Islet precursor cell (in vitro differentiated cells): ENCODE results near the gene CEP70.
A peak's percentile ranks its signal among the peaks of the same experiment; 100 is the strongest.
"Not testable (repeated sequence)": the region's sequence is repeated elsewhere in the genome, so short reads cannot be mapped to it uniquely, and the experiment has no call there.

Experiments
- DNase-seq: peaks from one replicate; pipeline ENCODE4 v3.0.0-alpha.2; 2018

Gene CEP70

GRCh38 chr3:138594150-138594934 lies at the start of gene CEP70:
CEP70 (minus strand) TSS chr3:138594260; CDS start chr3:138572927, 21,333 bp downstream.
- DNase-seq = peak; percentile 98

GRCh38 chr3:138642927-138643253 lies 48.8 kb upstream of the CEP70 start:
- no peak for DNase-seq

- no peak for DNase-seq
Observed at GRCh38 chr3:138642226-138642926, 48.3 kb upstream of the CEP70 start.

- DNase-seq = no peak
Observed at GRCh38 chr3:138640537-138640936, 46.5 kb upstream of the CEP70 start.

- no peak for DNase-seq
Observed at GRCh38 chr3:138638641-138639040, 44.6 kb upstream of the CEP70 start.

GRCh38 chr3:138629526-138629925 lies 35.5 kb upstream of the CEP70 start:
- no peak for DNase-seq

GRCh38 chr3:138625707-138626365 lies 31.8 kb upstream of the CEP70 start:
- DNase-seq = no peak

- no peak for DNase-seq
Observed at GRCh38 chr3:138624518-138624917, 30.5 kb upstream of the CEP70 start.

- no peak for DNase-seq
Observed at GRCh38 chr3:138620431-138620830, 26.4 kb upstream of the CEP70 start.

- DNase-seq = no peak
Observed at GRCh38 chr3:138615462-138615861, 21.4 kb upstream of the CEP70 start.

- DNase-seq = no peak
Observed at GRCh38 chr3:138609898-138610266, 15.8 kb upstream of the CEP70 start.

- peak; percentile 84 for DNase-seq
Observed at GRCh38 chr3:138608322-138609135, 14.5 kb upstream of the CEP70 start, which contains the start of gene FAIM. FAIM (plus strand) TSS chr3:138608771; CDS start chr3:138619727, 10,956 bp downstream.

- DNase-seq = not testable (repeated sequence)
Observed at GRCh38 chr3:138604106-138604595, 10.1 kb upstream of the CEP70 start.

- not testable (repeated sequence) for DNase-seq
Observed at GRCh38 chr3:138601661-138602060, 7.6 kb upstream of the CEP70 start.

GRCh38 chr3:138600100-138600745 lies 6.2 kb upstream of the CEP70 start:
- no peak for DNase-seq

GRCh38 chr3:138598534-138598933 lies 4.5 kb upstream of the CEP70 start:
- DNase-seq = no peak

GRCh38 chr3:138597186-138597976 lies 3.3 kb upstream of the CEP70 start:
- not testable (repeated sequence) for DNase-seq

GRCh38 chr3:138594935-138595610 lies 1.0 kb upstream of the CEP70 start:
- no peak for DNase-seq

GRCh38 chr3:138593488-138594149 lies 441 bp downstream of the CEP70 start:
- peak; percentile 53 for DNase-seq

GRCh38 chr3:138591392-138591791 lies 2.7 kb downstream of the CEP70 start:
- DNase-seq = no peak
